Fibroblast of villous mesenchyme (primary cell): ENCODE results near the gene TNS4. TPM values are rescaled to one million over a fixed set of nuclear protein-coding genes. Genes with fewer than 3 reads are reported as not detected.
A peak's percentile ranks its signal among the peaks of the same experiment; 100 is the strongest.

Source experiments
- DNase-seq: peaks from one replicate; pipeline ENCODE4 v3.0.0-alpha.2; 2010; ENCODE audit warnings: low read depth
- H3K4me3 ChIP-seq: 2 replicates; pipeline ENCODE4 v1.5.1; 2011; ENCODE audit warnings: low read depth, mild to moderate bottlenecking, low read length
- CTCF ChIP-seq: IDR thresholded peaks from 2 replicates; pipeline ENCODE4 v1.5.1; 2012; ENCODE audit warnings: low read depth, mild to moderate bottlenecking, low read length; ENCODE audit not compliant: insufficient read depth
- total RNA-seq: library from RNA; depleted of rRNA; stranded (reverse); fragments of >200 nt; gene quantifications from 2 replicates; pipeline ENCODE4 v1.2.3, GENCODE V29; 2012

TNS4 gene
- total RNA-seq, 1 donor: not detected

- DNase-seq: peak; percentile 56
- H3K4me3 ChIP-seq: no peak overlapping the region
- TF ChIP-seq CTCF: no peak
Observed at GRCh38 chr17:40522250-40522960, 21.0 kb upstream of the TNS4 start.

- no peak for TF ChIP-seq CTCF
- no peak overlapping the region for H3K4me3 ChIP-seq
- no peak for DNase-seq
Observed at GRCh38 chr17:40520991-40521453, 19.6 kb upstream of the TNS4 start.

GRCh38 chr17:40519089-40519775 is 17.8 kb upstream of the TNS4 start:
- no peak overlapping the region for H3K4me3 ChIP-seq
- TF ChIP-seq CTCF: no peak

DNA sequence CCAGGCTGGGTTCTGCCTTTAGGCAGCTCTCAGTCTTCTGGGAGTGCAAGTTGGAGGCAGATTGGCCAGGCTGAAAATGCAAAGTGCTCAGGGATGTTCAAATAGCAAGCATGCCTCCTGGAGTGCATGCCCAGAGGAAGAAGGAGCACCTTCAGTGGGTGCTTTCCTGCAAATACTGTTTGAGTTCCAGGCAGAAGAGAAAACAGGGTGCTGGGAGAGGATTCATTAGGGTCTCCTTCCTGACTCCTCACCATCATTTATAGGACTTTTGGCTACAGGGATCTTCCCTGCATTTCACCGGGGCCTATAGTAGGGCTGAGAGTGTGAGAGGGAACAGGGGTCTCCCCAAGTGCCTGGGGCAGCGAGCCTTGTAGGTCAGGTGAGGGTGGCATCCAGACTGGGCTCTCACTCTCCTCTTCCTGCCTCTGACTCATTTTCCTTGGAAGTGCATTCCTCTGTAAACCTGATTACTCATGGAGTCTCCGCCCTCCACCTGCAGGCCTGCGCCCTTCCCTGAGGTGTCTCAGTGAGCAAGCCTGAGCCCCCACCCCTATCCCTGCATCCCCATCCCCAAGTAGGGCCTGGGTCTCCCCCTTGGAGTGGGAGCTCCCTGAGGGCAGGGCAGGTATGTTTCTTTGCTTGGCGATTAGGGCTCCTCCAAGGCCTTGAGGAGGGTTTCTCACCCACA is 17.1 kb upstream of the TNS4 start:
- no peak for TF ChIP-seq CTCF
- H3K4me3 ChIP-seq: no peak overlapping the region
- DNase-seq: no peak

More at GRCh38 chr17:40519089-40519775, 17.8 kb upstream of the TNS4 start:
- DNase-seq: no peak

DNA sequence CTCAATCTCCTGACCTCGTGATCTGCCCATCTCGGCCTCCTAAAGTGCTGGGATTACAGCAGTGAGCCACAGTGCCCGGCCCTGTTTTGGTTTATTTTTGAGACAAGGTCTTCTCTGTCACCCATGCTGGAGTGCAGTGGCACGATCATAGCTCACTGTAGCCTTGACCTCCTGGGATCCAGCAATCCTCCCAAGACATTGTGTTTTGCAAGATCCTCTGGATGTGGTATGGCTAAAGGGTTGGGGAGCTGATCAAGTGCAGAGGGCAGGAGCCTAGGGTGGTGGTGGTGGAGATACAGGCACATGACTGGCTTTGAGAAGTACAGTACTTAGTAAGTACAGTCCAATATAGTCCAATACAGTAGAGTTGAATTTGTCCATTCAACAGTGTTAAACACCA is 16.6 kb upstream of the TNS4 start:
- H3K4me3 ChIP-seq: no peak overlapping the region
- no peak for DNase-seq
- no peak for TF ChIP-seq CTCF

DNA sequence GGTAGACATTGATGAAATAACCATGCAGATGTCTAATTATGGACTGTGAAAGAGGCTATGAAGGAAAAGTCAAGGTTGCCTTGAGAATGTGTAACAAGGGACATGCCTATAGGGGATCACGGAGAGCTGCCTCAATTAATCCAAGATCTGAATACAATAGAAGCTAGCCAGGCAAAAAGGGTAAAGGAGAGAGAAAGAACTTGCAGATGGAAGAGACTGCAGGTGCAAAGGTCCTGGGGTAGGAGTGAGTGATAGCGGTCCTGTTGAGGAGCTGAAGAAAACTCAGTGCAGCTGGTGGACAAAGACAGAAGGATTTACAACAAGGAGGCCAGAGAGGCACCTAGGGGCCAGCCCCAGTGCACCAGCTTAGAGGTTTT is 15.9 kb upstream of the TNS4 start:
- no peak overlapping the region for H3K4me3 ChIP-seq
- TF ChIP-seq CTCF: no peak
- DNase-seq: no peak
